Right renal cortex interstitium (tissue), 3 donors: ENCODE data around the gene MSRB3. TPM values are rescaled to one million over a fixed set of nuclear protein-coding genes. Genes with fewer than 3 reads are reported as not detected.
"Not testable (repeated sequence)": the region's sequence is repeated elsewhere in the genome, so short reads cannot be mapped to it uniquely, and the experiment has no call there.

Source experiments
- DNase-seq, 3 donors: peaks; one replicate each; pipeline ENCODE4 v3.0.0-alpha.2; 2013; ENCODE audit warnings: low read depth in 3 of 3, low spot score in 2 of 3
- polyA plus RNA-seq, 3 donors: library from polyadenylated mRNA; unstranded; fragments of 120-200 nt; gene quantifications; one replicate each; pipeline ENCODE4 v1.2.1, GENCODE V29; 2013; ENCODE audit not compliant: insufficient read length in 3 of 3

MSRB3 gene
- polyA plus RNA-seq, 3 donors = 21.7 to 23.7 (median 22.4) TPM

GRCh38 chr12:65285532-65285931, 7.0 kb downstream of the MSRB3 start:
- DNase-seq = not testable (repeated sequence)

DNA sequence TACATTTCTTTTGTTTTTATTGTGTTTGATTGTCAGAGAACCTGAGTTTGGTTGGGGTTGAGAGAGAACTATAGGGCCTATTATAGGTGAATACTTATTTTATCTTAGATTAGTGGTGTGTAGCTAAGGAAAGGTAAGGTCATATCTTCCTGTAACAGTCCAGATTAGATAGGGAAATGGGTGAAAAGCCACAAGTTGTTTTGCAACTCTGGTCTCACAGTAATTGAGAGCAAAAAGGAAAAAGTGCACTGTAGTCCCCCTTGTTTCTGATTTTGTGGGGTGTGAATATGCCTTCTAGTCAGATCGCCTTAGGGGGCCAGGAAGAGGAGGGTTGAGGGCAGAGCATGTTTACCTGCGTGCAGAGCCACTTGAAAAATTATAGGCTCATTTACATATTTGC, 8.9 kb downstream of the MSRB3 start:
- DNase-seq = no peak

GRCh38 chr12:65292241-65292640, 13.8 kb downstream of the MSRB3 start:
- DNase-seq = no peak

- DNase-seq = no peak
These were observed 15.3 kb downstream of the MSRB3 start for GRCh38 chr12:65293735-65294134.

DNA sequence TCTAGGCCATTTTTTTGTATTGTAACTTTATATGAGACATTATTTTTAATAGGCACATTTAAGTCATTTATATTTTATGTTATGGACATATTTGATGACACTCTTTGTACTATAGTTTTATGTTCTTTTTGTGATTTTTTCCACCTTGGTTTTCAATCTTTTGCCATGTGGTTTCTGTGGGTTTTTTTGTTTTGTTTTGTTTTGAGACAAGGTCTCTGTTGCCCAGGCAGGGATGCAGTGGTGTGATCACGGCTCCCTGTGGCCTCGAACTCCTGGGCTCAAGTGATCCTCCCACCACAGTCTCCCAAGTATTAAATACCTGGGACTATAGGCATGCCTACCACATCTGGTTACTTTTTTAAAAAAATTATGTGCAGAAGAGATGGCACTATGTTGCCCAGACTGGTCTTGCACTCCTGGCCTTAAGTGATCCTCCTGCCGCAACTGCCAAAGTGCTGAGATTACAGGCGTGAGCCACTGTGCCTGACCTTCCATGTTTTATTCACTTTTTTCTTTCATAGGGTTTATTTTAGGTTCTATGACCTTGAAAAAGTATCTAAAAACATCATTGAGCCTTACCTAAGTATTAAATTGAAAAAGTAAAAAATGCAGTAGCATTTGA, 16.3 kb downstream of the MSRB3 start:
- no peak for DNase-seq

DNA sequence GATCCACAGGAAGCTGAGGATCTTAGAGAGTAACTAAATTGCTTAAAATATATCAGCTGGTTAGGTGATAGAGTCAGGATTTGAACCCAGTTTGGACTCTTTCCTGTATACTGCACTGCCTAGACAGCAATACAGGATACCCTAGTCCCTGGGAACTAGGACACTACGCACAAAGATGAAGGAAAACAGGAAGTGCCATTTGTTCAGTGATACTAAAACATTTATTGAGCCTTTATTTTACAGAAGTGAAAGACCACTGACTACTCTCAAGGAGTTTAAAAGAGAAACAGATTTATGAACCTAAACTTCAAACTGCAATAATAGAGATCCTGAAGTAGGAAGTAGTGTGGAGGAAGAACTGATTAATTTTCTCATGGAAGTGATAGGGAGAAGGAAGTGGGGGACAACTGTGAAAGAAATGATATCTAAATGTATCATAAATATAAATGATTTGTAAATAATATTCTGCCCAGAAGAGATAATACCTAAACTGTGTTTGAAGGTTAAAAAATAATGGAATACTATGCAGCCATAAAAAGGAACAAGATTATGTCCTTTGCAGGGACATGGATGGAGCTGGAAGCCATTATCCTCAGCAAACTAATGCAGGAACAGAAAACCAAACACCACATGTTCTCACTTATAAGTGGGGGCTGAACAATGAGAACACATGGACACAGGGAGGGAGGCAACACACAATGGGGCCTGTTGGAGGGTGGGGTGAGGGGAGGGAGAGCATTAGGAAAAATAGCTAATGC, 18.2 kb downstream of the MSRB3 start:
- DNase-seq = no peak

DNA sequence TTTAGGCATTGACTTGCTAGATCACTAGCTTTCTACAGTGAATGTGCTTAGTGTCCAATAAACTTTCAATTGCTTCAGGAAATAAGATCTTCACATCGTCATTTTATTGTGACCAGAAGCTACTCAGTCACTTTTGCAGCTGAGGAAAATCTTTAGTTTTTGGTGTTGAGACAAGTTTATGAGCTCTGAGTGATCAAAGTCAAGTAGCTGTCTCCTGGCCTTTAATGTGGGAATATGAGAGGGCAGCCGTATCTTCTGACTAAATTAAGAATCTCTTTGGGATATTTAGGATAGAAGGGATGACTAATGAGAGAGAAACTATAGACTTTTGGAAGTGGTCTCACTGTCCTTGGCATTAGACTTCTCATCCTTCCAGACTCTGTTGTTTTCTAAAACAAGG, 21.6 kb downstream of the MSRB3 start:
- DNase-seq = no peak

GRCh38 chr12:65300679-65301349, 22.3 kb downstream of the MSRB3 start:
- DNase-seq = no peak

- DNase-seq = no peak
These were observed 24.4 kb downstream of the MSRB3 start for GRCh38 chr12:65302891-65303290.

DNA sequence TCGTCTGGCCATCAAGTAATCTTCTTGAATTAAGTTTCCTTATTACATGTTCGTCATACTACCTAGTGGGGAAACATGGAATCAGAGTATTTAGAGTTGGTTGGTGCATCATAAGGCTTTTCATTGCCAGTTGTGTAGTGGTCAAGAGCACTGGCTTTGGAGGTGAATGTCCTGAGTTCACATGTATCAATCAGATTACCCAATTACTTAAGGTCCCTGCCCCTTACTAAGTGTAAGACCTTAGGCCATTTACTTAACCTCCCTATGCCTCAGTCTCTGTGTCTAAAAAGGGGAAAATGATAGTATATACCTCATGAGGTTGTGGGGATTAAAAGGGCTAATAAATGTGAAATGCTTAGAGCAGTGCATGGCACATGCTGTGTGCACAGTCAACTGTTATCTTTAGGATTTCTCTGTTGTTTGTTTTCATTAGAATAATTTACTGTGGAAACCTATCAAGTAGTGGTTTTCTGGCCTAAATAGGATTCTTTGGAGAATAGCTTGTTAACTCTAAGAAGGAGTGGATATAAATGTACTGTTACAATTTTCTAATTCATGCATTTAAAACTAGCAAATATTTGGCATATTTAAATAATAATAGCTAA, 27.0 kb downstream of the MSRB3 start:
- no peak for DNase-seq

- DNase-seq = no peak
These were observed 28.1 kb downstream of the MSRB3 start for GRCh38 chr12:65306366-65307168.

- DNase-seq = no peak
These were observed 28.7 kb downstream of the MSRB3 start for GRCh38 chr12:65307169-65307501.

DNA sequence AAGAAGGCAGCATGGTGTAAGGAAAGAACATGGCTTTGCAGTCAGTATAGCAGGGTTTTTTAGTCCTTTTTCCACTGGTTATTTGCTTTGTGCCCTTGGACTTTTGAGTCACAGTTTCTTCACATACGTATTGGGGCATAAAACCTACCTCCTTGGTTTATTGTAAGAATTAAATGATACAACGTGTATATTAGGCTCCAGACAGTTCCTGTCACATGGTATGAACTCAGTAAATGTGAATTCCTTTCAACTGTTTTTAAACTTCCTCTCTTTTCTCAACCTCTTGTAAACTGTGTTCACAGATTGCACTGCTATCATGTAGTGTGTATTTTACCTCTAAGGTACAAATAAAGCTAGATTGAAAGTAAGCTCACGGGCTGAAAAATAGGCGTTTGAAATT, 29.5 kb downstream of the MSRB3 start:
- no peak for DNase-seq

DNA sequence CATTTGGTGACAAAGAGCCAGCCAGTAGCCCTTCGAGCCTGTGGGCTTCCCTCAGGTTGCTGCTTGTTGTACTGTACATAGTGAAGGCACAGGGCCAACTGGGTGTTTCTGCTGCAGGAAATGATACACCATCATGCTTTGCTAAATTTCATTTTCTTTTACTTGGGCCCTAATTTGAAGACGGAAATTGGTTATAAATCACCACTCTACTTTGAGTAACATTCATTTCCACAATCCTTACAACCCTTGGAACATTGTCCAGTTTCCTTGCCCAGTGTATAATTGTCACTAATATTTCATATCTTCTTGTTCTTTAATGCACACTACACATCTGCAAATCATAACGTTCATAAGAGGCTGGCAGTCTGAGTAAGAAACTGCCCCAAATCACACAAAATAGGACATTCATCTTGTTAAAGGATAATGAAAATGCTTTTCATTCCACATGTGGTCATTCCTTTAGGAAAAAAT, 30.2 kb downstream of the MSRB3 start:
- no peak for DNase-seq

- no peak for DNase-seq
These were observed 32.8 kb downstream of the MSRB3 start for GRCh38 chr12:65311260-65311659.

DNA sequence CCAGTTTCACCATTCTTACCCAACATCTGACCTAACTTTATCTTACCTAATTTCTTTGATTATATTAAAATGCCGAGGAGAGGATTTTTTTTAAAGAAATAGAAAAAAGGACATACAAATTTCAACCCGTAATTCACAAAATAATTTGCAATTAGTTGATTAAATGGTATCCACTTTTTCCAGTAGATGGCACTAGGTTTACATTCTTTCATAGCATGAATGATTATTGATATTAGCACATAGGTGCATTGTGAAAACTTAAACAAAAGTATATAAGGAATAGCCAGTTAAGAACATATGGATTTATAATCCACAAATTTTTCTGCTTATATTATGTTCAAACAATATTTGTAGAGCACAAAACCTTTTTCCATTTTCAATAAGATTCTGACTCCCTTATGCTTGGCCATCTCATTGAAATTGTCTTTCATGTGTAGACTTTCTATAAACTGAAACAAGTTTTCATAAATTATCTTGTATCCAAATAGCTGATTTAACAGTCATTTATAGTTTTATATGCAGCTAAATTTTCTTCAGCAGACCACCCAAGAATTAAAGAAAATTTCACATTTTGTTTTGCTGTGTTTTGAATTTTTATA, 35.3 kb downstream of the MSRB3 start:
- DNase-seq = no peak

- not testable (repeated sequence) for DNase-seq
These were observed 36.8 kb downstream of the MSRB3 start for GRCh38 chr12:65315238-65315637.

GRCh38 chr12:65318186-65318685, 39.8 kb downstream of the MSRB3 start:
- DNase-seq = no peak

DNA sequence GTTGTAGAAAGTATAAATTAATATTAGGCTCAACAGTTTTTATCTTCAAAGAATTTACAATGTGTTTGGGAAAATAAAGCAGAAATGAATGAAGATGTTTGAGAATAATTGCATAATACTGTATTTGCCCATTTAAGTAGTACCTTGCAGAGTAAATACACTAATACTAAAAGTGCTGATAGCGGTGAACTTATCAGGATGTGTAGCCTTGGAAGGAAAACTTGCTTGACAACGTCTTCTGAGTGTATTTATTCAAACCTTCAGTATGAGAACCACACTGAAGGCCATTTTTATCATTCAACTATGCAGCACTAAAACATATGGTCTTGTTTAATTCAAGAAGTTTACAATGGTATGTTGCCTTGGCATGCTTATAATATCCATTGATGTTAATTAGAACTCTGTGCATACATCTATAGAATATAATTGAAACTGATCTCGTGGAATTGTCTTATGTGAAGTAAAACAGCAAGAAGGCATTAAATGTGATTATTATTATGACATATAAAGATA, 41.3 kb downstream of the MSRB3 start:
- DNase-seq = no peak

DNA sequence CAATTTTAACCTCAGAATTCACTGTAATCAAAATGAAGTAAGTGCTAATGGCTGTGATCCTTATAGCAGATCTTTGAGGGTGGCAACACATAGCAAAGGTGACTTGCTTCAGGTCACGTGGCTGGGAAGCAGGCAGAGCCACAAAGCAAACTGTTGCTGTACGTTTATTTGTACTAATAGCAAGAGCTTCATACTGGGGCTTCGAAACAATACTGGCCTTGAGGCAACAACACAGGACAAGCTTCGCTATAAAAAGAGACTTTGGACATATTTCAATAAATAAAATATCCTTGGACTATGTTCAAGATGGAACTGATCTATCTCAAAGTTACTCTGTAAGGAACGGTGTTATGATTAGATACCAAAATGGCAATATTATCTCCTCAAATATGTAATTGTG, 44.6 kb downstream of the MSRB3 start:
- DNase-seq = no peak
